GM12874 (cell line): ENCODE results near the gene STT3B.

Experiments
- CTCF ChIP-seq: IDR thresholded peaks from 2 replicates; pipeline ENCODE4 v1.5.1; 2011; ENCODE audit warnings: low read depth, mild to moderate bottlenecking, control low read depth, low read length, moderate library complexity; ENCODE audit not compliant: insufficient read depth

STT3B gene

DNA sequence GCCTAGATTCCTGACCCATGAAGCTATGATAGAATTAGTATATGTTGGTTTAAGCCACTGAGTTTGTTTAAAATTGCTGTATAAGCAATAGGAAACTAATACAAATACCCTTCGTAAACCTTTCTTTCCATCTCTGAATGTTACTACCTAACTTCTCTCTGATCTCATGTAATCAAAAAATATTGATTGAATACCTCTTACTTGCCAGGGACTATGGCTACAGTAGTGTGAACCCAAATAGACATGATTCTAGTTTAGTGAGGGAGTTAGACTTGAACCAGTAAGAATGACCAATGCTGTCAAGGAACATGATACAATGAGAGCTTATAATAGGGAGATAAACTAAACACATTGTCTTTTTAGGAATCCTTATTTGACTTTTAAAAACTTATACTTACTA, 19.4 kb downstream of the STT3B start:
- TF ChIP-seq CTCF = no peak

- no peak for TF ChIP-seq CTCF
Observed at GRCh38 chr3:31553258-31553657, 20.5 kb downstream of the STT3B start.

DNA sequence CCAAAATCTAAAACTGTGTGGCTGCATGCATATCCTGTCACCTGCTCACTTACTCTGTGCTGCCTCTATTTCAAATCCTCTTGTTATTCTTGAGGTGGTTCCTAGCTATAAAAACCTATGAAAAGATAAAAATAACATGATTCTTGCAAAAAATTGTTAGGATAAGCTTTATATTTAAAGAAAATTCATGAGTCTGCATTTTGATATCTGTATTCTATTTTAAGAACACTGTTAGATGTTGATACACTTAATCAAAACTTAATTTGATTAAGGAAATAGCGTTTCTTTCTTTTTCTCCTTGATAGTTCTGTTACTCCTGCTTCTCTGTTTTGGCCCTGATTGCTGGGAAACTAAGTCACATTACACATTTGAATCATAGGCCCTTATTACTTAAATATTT, 22.5 kb downstream of the STT3B start:
- TF ChIP-seq CTCF = no peak

DNA sequence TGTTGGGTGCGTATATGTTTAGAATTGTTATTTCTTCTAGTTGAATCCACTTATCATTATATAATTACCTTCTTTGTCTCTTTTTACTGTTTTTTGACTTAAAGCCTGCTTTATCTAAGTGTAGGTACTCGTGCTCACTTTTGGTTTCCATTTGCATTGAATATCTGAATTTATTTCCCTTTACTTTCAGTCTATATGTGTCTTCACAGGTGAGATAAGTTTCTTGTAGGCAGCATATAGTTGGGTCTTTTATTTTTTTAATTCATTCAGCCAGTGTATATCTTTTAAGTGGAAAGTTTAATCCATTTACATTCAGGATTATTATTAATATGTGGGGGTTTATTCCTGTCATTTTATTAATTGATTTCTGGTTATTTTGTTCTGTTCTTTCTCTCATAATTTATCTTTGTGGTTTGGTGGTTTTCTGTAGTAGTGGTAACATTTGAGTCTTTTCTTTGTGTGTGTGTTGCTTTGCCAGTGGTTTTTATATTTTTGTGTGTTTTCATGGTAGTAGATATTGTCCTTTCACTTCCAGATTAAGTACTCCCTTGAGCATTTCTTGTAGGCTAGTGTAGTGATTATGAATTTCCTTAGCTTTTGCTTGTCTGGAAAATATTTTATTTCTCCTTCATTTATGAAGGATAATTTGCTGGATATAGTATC, 27.3 kb downstream of the STT3B start:
- TF ChIP-seq CTCF = no peak

DNA sequence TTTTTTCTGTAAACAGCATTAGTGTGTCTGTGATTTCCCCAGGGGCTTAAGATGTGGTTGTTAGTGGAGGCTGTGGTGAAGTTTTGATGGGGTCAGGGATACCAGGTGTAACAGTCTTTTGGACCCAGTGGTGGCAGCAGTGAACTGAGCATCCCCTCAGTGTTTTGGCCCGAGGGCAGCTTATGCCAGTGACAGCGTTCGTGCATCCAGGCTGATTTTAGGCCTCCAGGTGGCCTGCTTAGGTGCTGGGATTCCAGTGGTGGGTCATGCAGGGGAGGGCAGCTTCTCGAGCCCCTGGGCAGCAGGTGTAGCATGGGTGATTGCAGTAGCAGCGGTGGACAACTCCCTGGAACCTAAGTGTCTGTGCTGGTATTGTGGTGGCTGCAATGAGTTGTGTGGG, 29.2 kb downstream of the STT3B start:
- TF ChIP-seq CTCF = no peak

DNA sequence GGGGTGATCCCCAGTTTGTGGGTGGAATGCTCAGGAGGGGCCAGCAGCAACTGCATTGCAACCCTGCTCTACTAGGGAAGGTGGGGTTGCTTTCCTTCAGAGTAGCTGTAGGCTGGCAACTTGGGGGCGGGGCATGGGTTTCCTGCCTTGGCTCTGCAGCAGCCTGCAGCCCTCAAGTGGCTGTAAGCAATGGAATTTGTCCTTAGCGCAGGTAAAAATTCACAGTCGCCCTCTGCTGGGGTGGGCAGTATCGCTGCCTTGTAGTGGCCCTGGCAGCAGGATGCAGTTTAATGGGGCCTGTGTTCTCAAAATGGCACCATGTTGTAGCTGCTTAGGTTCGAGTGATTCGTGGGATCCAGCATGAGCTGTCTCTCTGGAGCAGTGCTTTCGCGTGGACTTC, 29.8 kb downstream of the STT3B start:
- TF ChIP-seq CTCF = no peak

DNA sequence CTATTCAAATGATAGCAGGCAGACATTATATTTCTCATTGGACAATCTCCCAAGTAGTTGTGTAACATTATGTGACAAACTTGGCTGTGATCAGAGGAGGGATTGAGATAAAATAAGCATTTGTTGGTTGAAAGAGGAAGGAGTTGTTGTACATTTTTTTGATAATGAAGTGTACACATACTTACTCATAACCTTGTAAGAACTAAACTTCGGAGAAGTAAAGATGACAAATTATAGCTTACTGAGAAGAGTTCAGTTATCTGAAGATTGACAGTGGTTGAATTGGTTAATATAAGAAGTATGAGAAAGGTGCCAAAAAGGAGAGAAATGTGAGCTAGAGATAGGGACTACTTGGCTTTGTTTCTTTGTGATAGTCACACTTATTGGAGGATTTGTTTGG, 32.6 kb downstream of the STT3B start:
- no peak for TF ChIP-seq CTCF

- TF ChIP-seq CTCF = peak; percentile 59
Observed at GRCh38 chr3:31567036-31567435, 34.3 kb downstream of the STT3B start.
